ENCODE measurements around the gene ANXA8. TPM values are rescaled to one million over a fixed set of nuclear protein-coding genes. Genes with fewer than 3 reads are reported as not detected.

Gene ANXA8
- total RNA-seq, 1 donor, result under 0.01 TPM

GRCh38 chr10:47449102-47449978 is 34.6 kb downstream of the ANXA8 start:
- peak in 2 of 3 donors; percentile 82 to 95 for DNase-seq (ENCODE audit: low read depth in 2 of 3, low spot score in 2 of 3)

GRCh38 chr10:47447705-47448104 is 36.2 kb downstream of the ANXA8 start:
- DNase-seq (ENCODE audit: low read depth in 2 of 3, low spot score in 2 of 3), result no peak

DNA sequence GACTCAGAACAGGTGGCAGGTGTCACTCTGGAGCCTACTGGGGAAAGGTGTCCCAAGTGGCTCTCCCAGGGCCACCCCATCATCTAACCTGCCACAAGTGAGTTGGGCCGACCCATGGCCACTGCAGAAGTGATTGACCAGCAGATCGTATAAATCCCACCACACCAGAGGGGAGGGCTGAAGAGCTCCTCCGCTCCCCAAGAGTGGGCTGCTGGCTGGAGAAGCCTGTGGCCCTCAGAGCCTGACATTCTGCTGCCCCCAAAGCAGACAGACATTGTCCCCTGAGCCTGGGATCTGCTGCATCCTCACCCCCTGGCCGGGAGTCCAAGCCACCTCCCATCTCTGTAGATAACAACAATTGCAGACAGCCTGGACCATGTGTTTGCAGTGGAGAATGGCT is 36.7 kb downstream of the ANXA8 start:
- no peak for DNase-seq (ENCODE audit: low read depth in 2 of 3, low spot score in 2 of 3)

GRCh38 chr10:47445720-47446119 is 38.2 kb downstream of the ANXA8 start:
- no peak for DNase-seq (ENCODE audit: low read depth in 2 of 3, low spot score in 2 of 3)

DNA sequence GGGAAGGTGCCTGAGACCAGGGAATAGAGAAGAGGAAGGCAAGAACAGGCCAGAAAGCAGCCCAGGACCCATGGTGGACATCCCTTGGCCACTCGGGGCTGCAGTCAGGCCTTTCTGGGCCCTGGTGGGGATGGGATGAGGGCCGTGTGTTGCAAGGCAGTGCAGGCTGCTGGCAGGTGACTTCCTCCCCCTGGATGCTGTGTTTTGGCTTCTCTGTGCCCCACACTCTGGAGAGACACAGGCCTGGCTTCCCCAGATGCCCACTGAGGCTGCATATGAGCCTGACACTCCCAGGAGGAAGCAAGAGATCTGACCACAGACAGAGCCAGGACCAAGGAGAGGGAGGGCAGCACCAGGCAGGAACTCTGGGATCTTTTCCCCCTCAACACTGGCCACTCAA is 39.9 kb downstream of the ANXA8 start:
- DNase-seq (ENCODE audit: low read depth in 2 of 3, low spot score in 2 of 3), result no peak

- DNase-seq (ENCODE audit: low read depth in 2 of 3, low spot score in 2 of 3), result no peak
Observed at GRCh38 chr10:47443145-47443544, 40.8 kb downstream of the ANXA8 start.

DNA sequence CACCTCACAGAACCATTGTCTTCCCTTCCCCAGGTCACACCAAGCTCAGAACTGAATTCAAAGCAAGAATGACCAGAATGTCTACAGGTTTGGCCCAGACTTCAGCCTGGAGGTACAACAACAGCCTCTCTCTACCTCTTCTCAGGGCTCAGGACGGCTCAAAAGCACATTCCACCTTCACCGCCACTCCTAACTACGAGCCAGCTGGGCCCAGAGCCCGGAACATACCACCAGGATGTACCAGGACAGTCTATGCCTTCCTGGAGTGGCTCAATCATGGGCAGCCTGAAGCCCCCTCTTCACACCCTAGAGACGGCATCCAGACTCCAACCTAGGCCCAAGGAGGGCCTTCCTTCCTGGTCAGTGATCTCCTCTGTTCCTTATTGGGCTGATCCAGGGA is 41.6 kb downstream of the ANXA8 start:
- DNase-seq (ENCODE audit: low read depth in 2 of 3, low spot score in 2 of 3), result no peak

DNA sequence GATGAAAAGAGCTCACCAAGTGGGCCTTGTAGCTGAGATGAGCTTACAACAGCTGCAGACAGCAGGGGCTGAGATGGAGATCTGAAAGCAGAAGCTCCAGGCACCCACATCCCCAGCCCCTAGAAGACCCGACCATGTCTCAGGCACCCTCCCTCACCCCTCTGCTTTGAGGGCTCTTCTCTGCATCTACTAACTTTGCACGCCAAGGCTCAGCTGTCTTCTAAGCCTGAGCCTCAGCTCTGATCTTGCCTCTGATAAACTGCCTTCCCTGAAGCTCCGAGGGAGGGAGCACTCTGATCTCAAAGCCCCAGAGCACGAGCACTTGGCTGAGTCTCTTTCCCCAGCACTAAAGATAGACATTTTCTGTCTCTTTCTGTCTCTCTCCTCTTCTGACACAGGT is 42.0 kb downstream of the ANXA8 start:
- DNase-seq (ENCODE audit: low read depth in 2 of 3, low spot score in 2 of 3), result no peak

DNA sequence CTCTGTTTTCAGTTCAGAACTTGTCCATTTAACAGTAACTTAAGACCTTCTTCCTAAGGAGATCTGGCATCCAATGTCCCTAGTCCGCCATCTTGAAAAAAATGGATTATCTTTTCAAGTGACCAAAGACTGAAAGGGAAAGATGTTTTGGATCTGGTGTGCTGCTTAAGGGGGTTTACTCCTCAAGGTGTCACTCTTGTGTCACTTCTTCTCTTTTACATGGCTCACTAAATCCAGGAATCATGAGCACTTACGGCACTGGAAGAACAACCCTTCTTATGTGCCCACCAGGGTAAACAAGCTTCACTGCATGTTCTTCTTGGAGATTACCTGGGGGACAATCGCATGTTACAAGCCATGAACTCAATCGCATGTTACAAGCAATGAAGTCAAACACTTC is 43.7 kb downstream of the ANXA8 start:
- DNase-seq (ENCODE audit: low read depth in 2 of 3, low spot score in 2 of 3), result no peak

DNA sequence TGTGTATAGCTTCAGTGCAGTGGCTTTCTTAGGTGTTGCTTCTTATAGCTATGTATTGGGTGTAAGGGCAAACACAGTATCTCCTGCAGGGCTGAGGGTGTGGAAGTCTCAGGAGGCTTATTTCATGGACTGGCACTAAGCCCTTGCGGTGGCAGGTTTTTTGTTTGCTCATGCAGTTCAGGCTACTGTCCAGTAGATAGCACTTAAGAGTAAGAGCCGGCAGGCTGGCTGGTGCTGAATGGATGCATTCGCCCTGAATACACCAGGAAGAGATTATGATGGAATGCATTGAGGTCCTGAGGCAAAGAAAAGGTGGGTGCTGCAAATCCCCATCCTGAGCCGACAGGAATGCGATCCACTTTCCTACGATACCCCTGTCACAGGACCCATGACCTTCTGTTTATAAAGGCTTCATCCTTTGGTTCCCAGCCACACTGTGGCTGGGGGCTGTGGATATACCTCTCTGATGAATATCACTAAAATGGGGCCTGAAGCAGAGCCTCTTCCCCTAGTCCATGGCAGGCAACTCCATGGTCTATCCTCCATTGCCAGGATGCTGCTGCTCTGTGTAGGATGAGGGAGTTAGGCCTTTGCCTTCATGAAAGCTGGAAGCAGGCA is 44.9 kb downstream of the ANXA8 start:
- DNase-seq (ENCODE audit: low read depth in 2 of 3, low spot score in 2 of 3), result peak in 2 of 3 donors; percentile 25 to 49

- DNase-seq (ENCODE audit: low read depth in 2 of 3, low spot score in 2 of 3), result no peak
Observed at GRCh38 chr10:47435081-47435480, 48.8 kb downstream of the ANXA8 start.

DNA sequence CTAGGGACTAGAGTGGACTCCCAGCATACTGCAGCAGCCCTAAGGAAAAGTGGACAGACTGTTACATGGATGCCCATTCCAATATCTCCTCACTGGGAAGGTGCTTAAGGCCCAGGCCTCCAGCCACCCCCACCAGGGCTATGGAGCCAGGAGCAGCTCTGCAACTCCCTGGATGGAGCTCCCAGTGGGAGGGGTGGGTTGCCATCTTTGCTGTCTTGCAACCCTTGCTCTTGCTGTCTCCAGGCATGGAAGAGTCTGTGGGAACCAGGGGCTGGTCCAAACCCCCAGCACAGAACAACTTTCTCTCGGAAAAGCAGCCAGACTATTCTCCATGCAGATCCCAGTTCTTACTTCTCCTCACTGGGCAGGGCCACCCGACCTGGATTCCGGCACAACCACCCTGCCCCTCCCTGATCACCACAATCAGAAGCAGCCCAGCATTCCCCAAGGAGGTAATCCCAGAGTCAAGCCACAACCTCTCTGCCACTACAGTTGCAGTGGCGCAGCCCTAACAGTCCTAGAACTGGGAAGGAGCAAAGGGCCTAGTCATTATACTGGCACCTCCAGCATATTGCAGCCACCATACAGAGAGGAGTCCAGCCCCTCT is 58.0 kb downstream of the ANXA8 start:
- no peak for DNase-seq (ENCODE audit: low read depth in 2 of 3, low spot score in 2 of 3)

DNA sequence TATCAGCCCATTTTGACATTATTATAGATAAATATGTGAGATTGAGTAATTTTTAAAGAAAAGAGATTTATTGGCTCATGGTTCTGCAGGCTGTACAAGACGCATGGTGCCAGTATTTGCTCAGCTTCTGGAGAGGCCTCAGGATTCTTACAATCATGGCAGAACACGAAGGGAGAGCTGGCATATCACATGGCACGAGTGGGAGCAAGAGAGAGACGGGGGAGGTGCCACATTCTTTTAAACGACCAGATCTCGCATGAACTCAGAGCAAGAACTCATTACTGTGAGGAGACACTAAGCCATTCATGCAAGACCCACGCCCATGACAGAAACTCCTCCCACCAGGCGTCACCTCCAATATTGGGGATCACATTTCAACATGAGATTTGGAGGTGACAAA is 59.7 kb downstream of the ANXA8 start:
- DNase-seq (ENCODE audit: low read depth in 2 of 3, low spot score in 2 of 3), result no peak

DNA sequence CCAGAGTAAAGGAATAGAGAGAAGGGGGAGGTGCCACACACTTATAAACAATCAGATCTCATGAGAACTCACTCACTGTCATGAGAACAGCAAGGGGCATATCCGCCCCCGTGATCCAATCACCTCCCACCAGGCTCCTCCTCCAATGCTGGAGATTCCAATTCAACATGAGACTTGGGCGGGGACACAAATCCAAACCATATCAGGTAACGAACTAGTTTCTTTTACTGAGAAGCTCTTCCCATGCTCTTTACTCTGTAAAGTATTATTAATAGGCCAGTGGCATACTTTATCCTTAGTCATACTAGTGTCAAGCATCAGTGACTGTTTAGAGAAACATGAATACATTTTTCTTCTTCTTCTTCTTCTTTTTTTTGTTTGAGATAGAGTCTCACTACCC is 60.4 kb downstream of the ANXA8 start:
- DNase-seq (ENCODE audit: low read depth in 2 of 3, low spot score in 2 of 3), result no peak

DNA sequence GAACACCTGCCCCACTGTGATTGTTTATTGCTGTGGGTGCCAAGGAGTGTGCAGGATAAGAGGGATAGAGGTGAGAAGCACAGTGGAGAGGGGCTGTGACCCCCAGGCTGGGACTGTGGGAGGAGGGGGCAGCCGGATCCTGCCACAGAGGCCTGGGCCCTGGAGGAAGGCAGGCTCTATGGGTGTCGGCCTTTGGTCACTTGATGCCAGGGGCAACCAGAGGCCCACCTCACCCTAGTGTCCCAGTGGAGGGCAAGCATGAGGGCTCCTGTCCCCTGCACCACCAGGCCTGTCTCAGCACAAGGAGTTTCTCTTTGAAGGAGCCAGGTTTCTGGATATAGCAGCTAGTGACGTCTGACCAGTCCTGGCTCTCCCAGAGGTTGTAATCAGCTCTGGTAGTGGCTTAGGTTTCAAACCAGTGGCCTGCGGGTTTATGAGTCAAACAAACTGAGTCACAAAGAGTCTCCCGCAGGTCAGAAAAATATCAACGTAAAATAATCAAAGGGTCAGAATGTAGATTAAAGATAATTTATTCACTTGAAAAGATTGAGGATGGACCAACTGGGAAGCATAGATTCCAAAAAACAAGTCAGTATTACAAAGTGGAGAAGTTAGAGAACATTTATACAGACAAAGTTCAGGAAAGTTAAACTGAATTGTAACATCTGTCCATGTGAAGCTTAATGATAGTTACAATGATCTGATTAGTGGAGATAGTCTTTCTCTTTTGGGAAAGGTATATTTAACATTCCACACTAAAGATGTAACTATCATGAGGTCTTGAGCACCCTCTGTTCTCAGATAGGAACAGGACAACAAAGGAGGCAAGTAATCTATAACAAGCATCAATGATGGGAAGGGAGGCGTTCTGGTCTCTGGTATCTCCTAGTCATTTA is 62.6 kb downstream of the ANXA8 start:
- no peak for DNase-seq (ENCODE audit: low read depth in 2 of 3, low spot score in 2 of 3)

DNA sequence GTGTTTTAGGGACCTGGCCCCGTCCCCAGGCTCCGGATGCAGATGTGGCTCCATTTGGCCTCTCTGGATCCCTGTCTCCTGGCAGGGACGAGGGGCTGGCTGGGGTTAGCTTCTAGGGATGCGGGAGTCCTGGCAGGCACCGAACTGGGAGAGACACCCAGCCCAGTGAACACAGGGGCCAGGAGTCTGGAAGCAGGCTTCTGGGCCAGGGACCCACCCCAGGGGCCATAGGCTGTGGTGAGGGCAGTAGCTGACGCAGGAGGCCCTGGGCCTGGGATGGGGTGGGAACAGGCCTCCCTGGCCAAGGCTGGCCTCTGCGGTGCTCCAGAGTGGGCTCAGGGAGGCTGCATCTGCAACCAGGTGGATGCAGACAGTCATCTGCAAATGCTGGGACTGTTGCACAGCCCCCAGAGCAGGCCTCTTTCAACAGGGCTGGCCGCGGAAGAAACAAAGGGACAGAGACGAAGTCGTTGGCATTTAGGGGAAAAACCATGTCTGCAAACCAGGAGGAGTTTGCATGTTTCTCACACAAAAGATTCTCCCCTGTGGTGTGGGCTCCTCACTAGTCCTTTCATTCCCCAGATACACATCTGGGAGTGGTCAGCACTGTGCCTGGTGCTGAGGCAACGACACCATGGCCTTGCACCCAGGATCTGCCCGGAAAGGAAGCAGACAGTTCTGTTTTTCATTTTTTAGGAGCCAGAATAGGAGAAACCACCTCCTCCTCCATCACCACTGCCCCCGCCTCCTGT is 63.4 kb downstream of the ANXA8 start:
- no peak for DNase-seq (ENCODE audit: low read depth in 2 of 3, low spot score in 2 of 3)

GRCh38 chr10:47419421-47419820 is 64.5 kb downstream of the ANXA8 start:
- DNase-seq (ENCODE audit: low read depth in 2 of 3, low spot score in 2 of 3), result no peak

DNA sequence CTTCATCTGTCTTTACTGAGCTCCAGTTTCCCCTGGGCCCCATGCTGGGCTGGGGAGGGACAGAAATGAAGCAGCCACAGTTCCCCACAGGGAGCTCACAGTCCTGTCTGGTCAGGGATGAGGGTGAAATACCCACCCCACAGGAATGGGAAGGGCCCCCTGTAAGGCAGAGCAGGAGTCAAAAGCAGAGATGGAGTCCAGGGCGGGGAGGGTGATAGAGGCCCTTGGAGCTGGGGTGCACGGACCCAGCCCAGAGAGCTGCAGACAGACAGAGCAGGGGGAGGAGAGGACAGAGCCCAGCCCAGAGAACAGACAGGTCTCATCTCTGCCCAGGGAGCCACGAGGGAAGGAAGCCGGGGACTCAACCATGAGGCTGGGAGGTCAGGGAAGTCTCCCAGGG is 64.9 kb downstream of the ANXA8 start:
- no peak for DNase-seq (ENCODE audit: low read depth in 2 of 3, low spot score in 2 of 3)

- DNase-seq (ENCODE audit: low read depth in 2 of 3, low spot score in 2 of 3), result no peak
Observed at GRCh38 chr10:47418321-47418720, 65.6 kb downstream of the ANXA8 start.

All from hematopoietic multipotent progenitor cell (in vitro differentiated cells).